Mesendoderm (in vitro differentiated cells): ENCODE data around the gene LDHD.

Experiments used
- DNase-seq: peaks from one replicate; pipeline ENCODE4 v3.0.0; 2013
- H2AK5ac ChIP-seq: 2 replicates; pipeline ENCODE4 v1.6.1; 2013; ENCODE audit warnings: low read length, inconsistent platforms
- H2BK120ac ChIP-seq: 2 replicates; pipeline ENCODE4 v1.6.1; 2013; ENCODE audit warnings: low read depth, mild to moderate bottlenecking, low read length, moderate library complexity, mixed read lengths
- H2BK15ac ChIP-seq: replicated peaks from 2 replicates; pipeline ENCODE4 v1.6.1; 2013; ENCODE audit warnings: low read depth, mild to moderate bottlenecking, moderate library complexity
- H2BK5ac ChIP-seq: 2 replicates; pipeline ENCODE4 v1.6.1; 2013; ENCODE audit warnings: low read length, inconsistent platforms
- H3K18ac ChIP-seq: 2 replicates; pipeline ENCODE4 v1.6.1; 2013; ENCODE audit warnings: mild to moderate bottlenecking, low read length, mixed read lengths
- H3K23ac ChIP-seq: one replicate; pipeline ENCODE4 v1.6.1; 2013; ENCODE audit warnings: low read length
- H3K27ac ChIP-seq: 2 replicates; pipeline ENCODE4 v1.5.1; 2013; ENCODE audit warnings: low read depth, mild to moderate bottlenecking, inconsistent platforms, low read length, moderate library complexity
- H3K27me3 ChIP-seq: 2 replicates; pipeline ENCODE4 v1.6.1; 2013; ENCODE audit warnings: low read length, control low read depth, mild to moderate bottlenecking, inconsistent platforms; ENCODE audit not compliant: insufficient read depth, poor library complexity
- H3K36me3 ChIP-seq: 2 replicates; pipeline ENCODE4 v1.6.1; 2013; ENCODE audit warnings: low read length, inconsistent platforms; ENCODE audit not compliant: control insufficient read depth, insufficient read depth
- H3K4ac ChIP-seq: one replicate; pipeline ENCODE4 v1.6.1; 2013; ENCODE audit warnings: low read depth, mild to moderate bottlenecking, low read length, moderate library complexity
- H3K4me1 ChIP-seq: 2 replicates; pipeline ENCODE4 v1.6.1; 2013; ENCODE audit warnings: low read depth, low read length, inconsistent platforms; ENCODE audit not compliant: control insufficient read depth
- H3K4me2 ChIP-seq: 2 replicates; pipeline ENCODE4 v1.6.1; 2013; ENCODE audit warnings: low read length
- H3K4me3 ChIP-seq: 2 replicates; pipeline ENCODE4 v1.5.1; 2013; ENCODE audit warnings: mild to moderate bottlenecking, low read length
- H3K56ac ChIP-seq: one replicate; pipeline ENCODE4 v1.6.1; 2013; ENCODE audit warnings: low read length
- H3K79me1 ChIP-seq: 2 replicates; pipeline ENCODE4 v1.6.1; 2013; ENCODE audit warnings: low read length, inconsistent platforms
- H3K79me2 ChIP-seq: 2 replicates; pipeline ENCODE4 v1.6.1; 2013; ENCODE audit warnings: mild to moderate bottlenecking, low read length; ENCODE audit not compliant: control insufficient read depth, insufficient read depth
- H3K9ac ChIP-seq: 2 replicates; pipeline ENCODE4 v1.6.1; 2013; ENCODE audit warnings: low read length, inconsistent platforms
- H4K5ac ChIP-seq: one replicate; pipeline ENCODE4 v1.6.1; 2013; ENCODE audit warnings: low read length
- H4K8ac ChIP-seq: one replicate; pipeline ENCODE4 v1.6.1; 2013; ENCODE audit warnings: low read depth, mild to moderate bottlenecking, control low read depth, low read length, moderate library complexity
- WGBS: extraction: QIAGEN DNeasy Blood & Tissue Kit; methylation state at CpG from one replicate; pipeline ENCODE4 v1.1.7; 2013; ENCODE audit warnings: low lambda C conversion rate, missing lambda C conversion rate; ENCODE audit not compliant: insufficient coverage; ENCODE audit errors: extremely low coverage; 5-methylcytosine and 5-hydroxymethylcytosine counted together

The LDHD gene

GRCh38 chr16:75065149-75065505 is 51.5 kb downstream of the LDHD start:
- no peak for DNase-seq
- 100% methylated on average over 2 of the region's 10 CpGs for WGBS
- H2BK15ac ChIP-seq, result no peak overlapping the region

GRCh38 chr16:75064403-75065148 is 52.0 kb downstream of the LDHD start:
- peaks cover 26% of the 10 kb centered on the region for H3K79me1 ChIP-seq
- no peak overlapping the region for H3K4ac ChIP-seq
- peaks cover 35% of the 10 kb centered on the region for H3K79me2 ChIP-seq
- H2BK5ac ChIP-seq, result no peak overlapping the region
- no peak overlapping the region for H3K56ac ChIP-seq
- no peak overlapping the region for H3K4me3 ChIP-seq
- H2BK120ac ChIP-seq, result no peak overlapping the region
- no peak overlapping the region for H3K9ac ChIP-seq
- H4K8ac ChIP-seq, result no peak overlapping the region
- no peak overlapping the region for H3K4me2 ChIP-seq
- H3K27ac ChIP-seq, result no peak overlapping the region
- no peaks in the 10 kb centered on the region for H3K36me3 ChIP-seq
- no peaks in the 10 kb centered on the region for H3K4me1 ChIP-seq
- no peak for DNase-seq
- H2BK15ac ChIP-seq, result no peak overlapping the region
- H3K23ac ChIP-seq, result no peak overlapping the region
- H3K27me3 ChIP-seq, result no peaks in the 10 kb centered on the region
- H3K18ac ChIP-seq, result no peak overlapping the region
- WGBS, result no CpG with 5 or more reads among the region's 15 CpGs
- no peak overlapping the region for H2AK5ac ChIP-seq
- no peak overlapping the region for H4K5ac ChIP-seq

More at GRCh38 chr16:75065149-75065505, 51.5 kb downstream of the LDHD start:
- no peak overlapping the region for H3K4me3 ChIP-seq
- H2AK5ac ChIP-seq, result no peak overlapping the region
- no peak overlapping the region for H3K4me2 ChIP-seq
- peaks cover 30% of the 10 kb centered on the region for H3K79me1 ChIP-seq
- H3K23ac ChIP-seq, result no peak overlapping the region
- H3K27ac ChIP-seq, result no peak overlapping the region
- no peaks in the 10 kb centered on the region for H3K36me3 ChIP-seq
- no peak overlapping the region for H4K8ac ChIP-seq
- no peaks in the 10 kb centered on the region for H3K27me3 ChIP-seq
- H3K56ac ChIP-seq, result no peak overlapping the region
- no peak overlapping the region for H2BK5ac ChIP-seq
- peaks cover 2% of the 10 kb centered on the region for H3K4me1 ChIP-seq
- no peak overlapping the region for H3K4ac ChIP-seq
- no peak overlapping the region for H3K9ac ChIP-seq
- no peak overlapping the region for H3K18ac ChIP-seq
- no peak overlapping the region for H2BK120ac ChIP-seq
- H3K79me2 ChIP-seq, result peaks cover 33% of the 10 kb centered on the region
- H4K5ac ChIP-seq, result no peak overlapping the region

- Histone ChIP-seq H3K18ac (no peak overlapping the region), H3K27ac (no peak overlapping the region), H2BK5ac (no peak overlapping the region), H3K9ac (no peak overlapping the region), H4K5ac (no peak overlapping the region), H3K4me3 (no peak overlapping the region), H3K56ac (no peak overlapping the region), H4K8ac (no peak overlapping the region), H2AK5ac (no peak overlapping the region), H3K79me1 (peaks cover 26% of the 10 kb centered on the region), H3K36me3 (no peaks in the 10 kb centered on the region), H3K23ac (no peak overlapping the region), H3K4me1 (peaks cover 2% of the 10 kb centered on the region), H3K79me2 (peaks cover 38% of the 10 kb centered on the region), H3K4ac (no peak overlapping the region), H2BK120ac (no peak overlapping the region), H3K27me3 (no peaks in the 10 kb centered on the region), H2BK15ac (no peak overlapping the region), H3K4me2 (no peak overlapping the region)
- no peak for DNase-seq
- no CpG with 5 or more reads among the region's 8 CpGs for WGBS
Observed at GRCh38 chr16:75063549-75064088, 53.0 kb downstream of the LDHD start.

GRCh38 chr16:75062976-75063346 is 53.6 kb downstream of the LDHD start:
- no peak overlapping the region for H3K18ac ChIP-seq
- peaks cover 42% of the 10 kb centered on the region for H3K79me2 ChIP-seq
- H3K27me3 ChIP-seq, result no peaks in the 10 kb centered on the region
- no peak overlapping the region for H3K4me2 ChIP-seq
- no peak overlapping the region for H2BK15ac ChIP-seq
- no peak overlapping the region for H4K5ac ChIP-seq
- H2BK120ac ChIP-seq, result no peak overlapping the region
- H4K8ac ChIP-seq, result no peak overlapping the region
- H3K4me1 ChIP-seq, result peaks cover 6% of the 10 kb centered on the region
- no peak overlapping the region for H3K23ac ChIP-seq
- no peak overlapping the region for H3K56ac ChIP-seq
- H3K27ac ChIP-seq, result no peak overlapping the region
- no peak for DNase-seq
- H2AK5ac ChIP-seq, result no peak overlapping the region
- H2BK5ac ChIP-seq, result no peak overlapping the region
- H3K4ac ChIP-seq, result no peak overlapping the region
- no peak overlapping the region for H3K4me3 ChIP-seq
- H3K79me1 ChIP-seq, result peaks cover 30% of the 10 kb centered on the region
- H3K9ac ChIP-seq, result no peak overlapping the region
- no CpG with 5 or more reads among the region's 9 CpGs for WGBS
- no peaks in the 10 kb centered on the region for H3K36me3 ChIP-seq

GRCh38 chr16:75062135-75062975 is 54.2 kb downstream of the LDHD start:
- Histone ChIP-seq H3K36me3 (no peaks in the 10 kb centered on the region), H3K27ac (no peak overlapping the region), H3K27me3 (no peaks in the 10 kb centered on the region), H3K4me3 (no peak overlapping the region), H3K79me2 (peaks cover 43% of the 10 kb centered on the region), H3K4me1 (peaks cover 6% of the 10 kb centered on the region), H3K23ac (no peak overlapping the region), H3K18ac (no peak overlapping the region), H4K5ac (no peak overlapping the region), H2BK5ac (no peak overlapping the region), H3K56ac (no peak overlapping the region), H3K4ac (no peak overlapping the region), H4K8ac (no peak overlapping the region), H3K79me1 (peaks cover 32% of the 10 kb centered on the region), H2BK120ac (no peak overlapping the region), H2BK15ac (no peak overlapping the region), H3K9ac (no peak overlapping the region), H2AK5ac (no peak overlapping the region), H3K4me2 (no peak overlapping the region)
- no CpG with 5 or more reads among the region's 22 CpGs for WGBS
- DNase-seq, result no peak
